Measurements from ENCODE around the gene ZNF486. TPM values are rescaled to one million over a fixed set of nuclear protein-coding genes. Genes with fewer than 3 reads are reported as not detected.
A peak's percentile ranks its signal among the peaks of the same experiment; 100 is the strongest.
"Not testable (repeated sequence)": the region's sequence is repeated elsewhere in the genome, so short reads cannot be mapped to it uniquely, and the experiment has no call there.

Gene ZNF486
- total and polyA plus RNA-seq, 2 donors = 4.8 to 11.6 TPM

DNA sequence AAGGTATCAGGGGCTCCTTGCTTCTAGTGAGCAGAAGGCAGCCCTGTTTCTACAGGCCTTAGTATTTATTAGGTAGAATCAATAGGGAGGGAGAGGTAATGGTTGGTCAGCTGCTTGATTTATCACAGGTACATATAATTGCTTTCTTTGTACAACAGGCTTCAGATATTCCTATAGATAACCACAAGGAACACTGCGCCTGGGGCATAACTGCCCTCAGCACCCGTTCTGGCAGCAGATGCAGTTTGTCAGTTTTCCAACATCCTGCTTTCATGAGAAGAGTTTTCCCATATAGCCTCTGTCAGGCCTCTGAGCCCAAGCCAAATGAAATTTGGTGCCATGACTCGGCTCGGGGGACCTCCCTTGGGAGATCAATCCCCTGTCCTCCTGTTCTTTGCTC, 12.4 kb upstream of the ZNF486 start:
- Histone ChIP-seq H3K36me3 (ENCODE audit: control insufficient read depth in 2 of 2, insufficient read depth in 2 of 2, low read length in 1 of 2) (no peaks in the 10 kb centered on the region), H3K27me3 (ENCODE audit: control insufficient read depth in 2 of 2, insufficient read depth in 1 of 2, low read length in 1 of 2) (no peaks in the 10 kb centered on the region), H3K4me1 (ENCODE audit: control insufficient read depth in 2 of 2, insufficient read depth in 2 of 2, low read length in 2 of 2) (no peaks in the 10 kb centered on the region), H3K4me3 (ENCODE audit: low read length in 2 of 2) (no peak overlapping the region), H3K9me3 (ENCODE audit: control insufficient read depth in 2 of 2, insufficient read depth in 1 of 2, low read length in 1 of 2) (peaks cover 0 to 2% of the 10 kb centered on the region in 2 donors), H3K27ac (ENCODE audit: low read depth in 1 of 2, low read length in 1 of 2) (no peak overlapping the region)
- no peak for DNase-seq (ENCODE audit: low read depth in 6 of 9, low spot score in 9 of 9)
- WGBS = 92% methylated on average over 4 of the region's 4 CpGs

DNA sequence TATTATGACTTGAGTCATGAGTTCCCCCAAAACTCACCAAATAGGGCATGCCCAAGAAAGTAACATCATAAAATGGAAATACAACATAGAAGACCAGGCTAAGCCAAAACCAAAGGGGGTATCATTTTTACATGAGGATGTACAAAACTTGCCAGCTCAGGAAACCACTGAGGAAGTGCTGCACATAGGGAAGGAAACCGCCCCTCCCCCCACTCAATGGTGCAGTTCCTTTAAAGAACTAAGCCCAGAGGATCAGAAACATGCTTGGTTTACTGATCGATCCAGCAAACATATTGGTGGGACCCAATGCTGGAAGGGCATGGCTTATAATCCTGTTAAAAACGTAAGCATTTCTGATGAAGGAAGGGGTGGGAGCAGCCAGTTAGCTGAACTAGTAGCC, 4.2 kb upstream of the ZNF486 start:
- H3K9me3 ChIP-seq (ENCODE audit: control insufficient read depth in 2 of 2, insufficient read depth in 1 of 2, low read length in 1 of 2) = peaks cover 0 to 8% of the 10 kb centered on the region in 2 donors
- WGBS = 72% methylated on average over 3 of the region's 3 CpGs
- peak in 2 of 9 donors; percentile 12 to 18 for DNase-seq (ENCODE audit: low read depth in 6 of 9, low spot score in 9 of 9)
- H3K27ac ChIP-seq (ENCODE audit: low read depth in 1 of 2, low read length in 1 of 2) = no peak overlapping the region
- no peaks in the 10 kb centered on the region for H3K36me3 ChIP-seq (ENCODE audit: control insufficient read depth in 2 of 2, insufficient read depth in 2 of 2, low read length in 1 of 2)
- no peaks in the 10 kb centered on the region for H3K27me3 ChIP-seq (ENCODE audit: control insufficient read depth in 2 of 2, insufficient read depth in 1 of 2, low read length in 1 of 2)
- no peak overlapping the region for H3K4me3 ChIP-seq (ENCODE audit: low read length in 2 of 2)
- H3K4me1 ChIP-seq (ENCODE audit: control insufficient read depth in 2 of 2, insufficient read depth in 2 of 2, low read length in 2 of 2) = no peaks in the 10 kb centered on the region

DNA sequence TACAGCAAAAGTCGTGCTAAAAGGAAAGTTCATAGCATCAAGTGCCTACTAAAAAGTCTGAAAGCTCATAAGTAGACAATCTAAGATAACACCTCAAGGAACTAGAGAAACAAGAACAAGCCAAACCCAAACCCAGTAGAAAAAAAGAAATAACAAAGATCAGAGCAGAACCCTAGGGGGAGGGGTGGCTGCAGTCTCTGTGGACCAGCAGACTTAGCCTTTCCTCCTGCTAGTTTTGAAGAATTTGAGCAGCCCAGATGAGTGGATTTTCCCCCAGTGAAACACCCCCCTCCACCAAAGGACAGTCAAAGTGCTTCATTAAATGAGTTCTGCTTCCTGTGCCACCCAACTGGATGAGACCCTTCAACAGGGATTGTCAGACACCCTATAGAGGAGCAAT, 2.6 kb upstream of the ZNF486 start:
- no peak overlapping the region for H3K27ac ChIP-seq (ENCODE audit: low read depth in 1 of 2, low read length in 1 of 2)
- 94% methylated on average over 1 of the region's 1 CpG for WGBS
- H3K36me3 ChIP-seq (ENCODE audit: control insufficient read depth in 2 of 2, insufficient read depth in 2 of 2, low read length in 1 of 2) = no peaks in the 10 kb centered on the region
- peaks cover 0 to 15% of the 10 kb centered on the region in 2 donors for H3K9me3 ChIP-seq (ENCODE audit: control insufficient read depth in 2 of 2, insufficient read depth in 1 of 2, low read length in 1 of 2)
- no peak for DNase-seq (ENCODE audit: low read depth in 6 of 9, low spot score in 9 of 9)
- no peaks in the 10 kb centered on the region for H3K27me3 ChIP-seq (ENCODE audit: control insufficient read depth in 2 of 2, insufficient read depth in 1 of 2, low read length in 1 of 2)
- H3K4me3 ChIP-seq (ENCODE audit: low read length in 2 of 2) = no peak overlapping the region
- H3K4me1 ChIP-seq (ENCODE audit: control insufficient read depth in 2 of 2, insufficient read depth in 2 of 2, low read length in 2 of 2) = no peaks in the 10 kb centered on the region

DNA sequence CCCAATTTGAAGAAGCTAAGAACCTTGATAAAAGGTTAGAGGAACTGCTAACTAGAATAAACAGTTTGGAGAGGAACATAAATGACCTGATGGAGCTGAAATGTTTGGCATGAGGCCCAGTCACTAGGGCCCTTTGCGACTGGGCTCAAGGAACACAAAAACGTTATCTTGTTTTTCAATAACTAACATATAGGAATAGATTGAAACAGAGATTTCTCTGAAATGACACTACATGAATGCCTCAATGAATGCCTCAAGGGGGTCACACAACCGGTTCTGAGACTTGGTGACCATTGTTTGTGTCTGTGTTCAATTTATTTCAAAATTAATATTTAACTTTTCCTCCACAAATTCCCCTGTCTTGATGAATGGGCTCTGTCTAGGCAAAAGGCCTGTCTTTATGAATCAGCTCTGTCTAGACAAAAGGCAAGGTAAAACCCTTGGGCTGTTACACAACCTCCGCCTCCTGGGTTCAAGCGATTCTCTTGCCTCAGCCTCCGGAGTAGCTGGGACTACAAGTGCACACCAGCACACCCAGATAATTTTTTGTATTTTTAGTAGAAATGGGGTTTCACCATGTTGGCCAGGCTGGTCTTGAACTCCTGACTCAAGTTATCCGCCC, 932 bp upstream of the ZNF486 start:
- 98% methylated on average over 7 of the region's 7 CpGs for WGBS
- H3K27ac ChIP-seq (ENCODE audit: low read depth in 1 of 2, low read length in 1 of 2) = peak overlapping the region in 1 of 2 donors; percentile 5
- peaks cover 0 to 3% of the 10 kb centered on the region in 2 donors for H3K36me3 ChIP-seq (ENCODE audit: control insufficient read depth in 2 of 2, insufficient read depth in 2 of 2, low read length in 1 of 2)
- H3K27me3 ChIP-seq (ENCODE audit: control insufficient read depth in 2 of 2, insufficient read depth in 1 of 2, low read length in 1 of 2) = no peaks in the 10 kb centered on the region
- no peak for DNase-seq (ENCODE audit: low read depth in 6 of 9, low spot score in 9 of 9)
- H3K9me3 ChIP-seq (ENCODE audit: control insufficient read depth in 2 of 2, insufficient read depth in 1 of 2, low read length in 1 of 2) = peaks cover 0 to 15% of the 10 kb centered on the region in 2 donors
- H3K4me3 ChIP-seq (ENCODE audit: low read length in 2 of 2) = no peak overlapping the region
- no peaks in the 10 kb centered on the region for H3K4me1 ChIP-seq (ENCODE audit: control insufficient read depth in 2 of 2, insufficient read depth in 2 of 2, low read length in 2 of 2)

DNA sequence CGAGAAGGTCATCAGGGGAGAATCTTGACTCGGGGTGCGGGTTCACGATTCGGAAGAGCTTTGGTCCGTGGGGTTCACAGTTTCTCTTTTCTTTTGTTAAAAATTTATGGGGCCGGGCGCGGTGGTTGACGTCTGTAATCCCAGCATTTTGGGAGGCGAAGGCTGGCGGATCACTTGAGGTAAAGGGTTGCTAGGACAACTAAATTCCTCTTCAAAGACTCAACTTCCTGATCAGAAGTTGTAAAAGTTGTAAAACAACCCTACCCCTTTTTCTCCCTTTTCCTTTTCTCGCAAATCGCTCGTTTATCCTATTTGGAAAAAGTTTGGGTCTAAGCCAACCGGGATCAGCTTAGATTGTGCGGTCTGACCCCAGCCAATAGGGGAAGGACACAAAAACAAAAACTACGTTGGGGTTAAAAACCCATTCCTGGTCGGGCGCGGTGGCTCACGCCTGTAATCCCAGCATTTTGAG, 673 bp downstream of the ZNF486 start:
- Histone ChIP-seq H3K27ac (ENCODE audit: low read depth in 1 of 2, low read length in 1 of 2) (peak overlapping the region; percentile 80 to 86), H3K36me3 (ENCODE audit: control insufficient read depth in 2 of 2, insufficient read depth in 2 of 2, low read length in 1 of 2) (peaks cover 4 to 12% of the 10 kb centered on the region in 2 donors), H3K27me3 (ENCODE audit: control insufficient read depth in 2 of 2, insufficient read depth in 1 of 2, low read length in 1 of 2) (no peaks in the 10 kb centered on the region), H3K4me3 (ENCODE audit: low read length in 2 of 2) (peak overlapping the region; percentile 60 to 78), H3K4me1 (ENCODE audit: control insufficient read depth in 2 of 2, insufficient read depth in 2 of 2, low read length in 2 of 2) (no peaks in the 10 kb centered on the region), H3K9me3 (ENCODE audit: control insufficient read depth in 2 of 2, insufficient read depth in 1 of 2, low read length in 1 of 2) (peaks cover 0 to 15% of the 10 kb centered on the region in 2 donors)
- WGBS = 38% methylated on average over 22 of the region's 22 CpGs
- peak in 1 of 9 donors; percentile 13 for DNase-seq (ENCODE audit: low read depth in 6 of 9, low spot score in 9 of 9)

DNA sequence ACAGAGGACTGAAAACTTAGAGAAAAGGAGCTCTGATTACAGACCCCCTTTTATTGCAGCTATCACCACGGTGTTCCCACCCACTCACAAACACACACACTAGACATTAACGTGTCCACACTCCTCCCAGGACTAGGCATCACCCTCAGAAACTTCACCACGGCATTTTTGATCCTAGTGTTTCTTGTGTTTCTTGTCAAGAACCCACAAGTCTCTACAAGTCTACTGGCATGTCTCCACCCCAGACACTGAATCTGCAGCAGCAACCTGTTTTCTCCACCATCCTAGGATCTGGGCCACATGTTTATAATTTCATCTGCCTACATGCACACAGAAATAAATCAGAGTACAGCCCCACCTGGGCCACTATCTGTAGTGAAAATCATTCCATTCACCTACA, 4.3 kb downstream of the ZNF486 start:
- peak in 2 of 9 donors; percentile 0 to 16 for DNase-seq (ENCODE audit: low read depth in 6 of 9, low spot score in 9 of 9)
- H3K36me3 ChIP-seq (ENCODE audit: control insufficient read depth in 2 of 2, insufficient read depth in 2 of 2, low read length in 1 of 2) = peaks cover 4 to 12% of the 10 kb centered on the region in 2 donors
- H3K4me3 ChIP-seq (ENCODE audit: low read length in 2 of 2) = no peak overlapping the region
- no peak overlapping the region for H3K27ac ChIP-seq (ENCODE audit: low read depth in 1 of 2, low read length in 1 of 2)
- H3K4me1 ChIP-seq (ENCODE audit: control insufficient read depth in 2 of 2, insufficient read depth in 2 of 2, low read length in 2 of 2) = no peaks in the 10 kb centered on the region
- WGBS = 90% methylated on average over 3 of the region's 3 CpGs
- H3K27me3 ChIP-seq (ENCODE audit: control insufficient read depth in 2 of 2, insufficient read depth in 1 of 2, low read length in 1 of 2) = no peaks in the 10 kb centered on the region
- peaks cover 0 to 11% of the 10 kb centered on the region in 2 donors for H3K9me3 ChIP-seq (ENCODE audit: control insufficient read depth in 2 of 2, insufficient read depth in 1 of 2, low read length in 1 of 2)

DNA sequence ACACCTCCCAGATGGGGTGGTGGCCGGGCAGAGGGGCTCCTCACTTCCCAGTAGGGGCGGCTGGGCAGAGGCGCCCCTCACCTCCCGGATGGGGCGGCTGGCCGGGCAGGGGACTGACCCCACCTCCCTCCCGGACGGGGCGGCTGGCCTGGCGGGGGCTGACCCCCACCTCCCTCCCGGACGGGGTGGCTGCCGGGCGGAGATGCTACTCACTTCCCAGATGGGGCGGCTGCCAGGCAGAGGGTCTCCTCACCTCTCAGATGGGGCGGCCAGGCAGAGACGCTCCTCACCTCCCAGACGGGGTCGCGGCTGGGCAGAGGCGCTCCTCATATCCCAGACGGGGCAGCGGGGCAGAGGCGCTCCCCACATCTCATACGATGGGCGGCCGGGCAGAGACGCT, 8.8 kb downstream of the ZNF486 start:
- H3K9me3 ChIP-seq (ENCODE audit: control insufficient read depth in 2 of 2, insufficient read depth in 1 of 2, low read length in 1 of 2); H3K27ac ChIP-seq (ENCODE audit: low read depth in 1 of 2, low read length in 1 of 2); DNase-seq (ENCODE audit: low read depth in 6 of 9, low spot score in 9 of 9); H3K4me3 ChIP-seq (ENCODE audit: low read length in 2 of 2); H3K27me3 ChIP-seq (ENCODE audit: control insufficient read depth in 2 of 2, insufficient read depth in 1 of 2, low read length in 1 of 2); H3K4me1 ChIP-seq (ENCODE audit: control insufficient read depth in 2 of 2, insufficient read depth in 2 of 2, low read length in 2 of 2): not testable (repeated sequence)
- WGBS = 98% methylated on average over 28 of the region's 28 CpGs
- peaks cover 4 to 11% of the 10 kb centered on the region in 2 donors for H3K36me3 ChIP-seq (ENCODE audit: control insufficient read depth in 2 of 2, insufficient read depth in 2 of 2, low read length in 1 of 2)

DNA sequence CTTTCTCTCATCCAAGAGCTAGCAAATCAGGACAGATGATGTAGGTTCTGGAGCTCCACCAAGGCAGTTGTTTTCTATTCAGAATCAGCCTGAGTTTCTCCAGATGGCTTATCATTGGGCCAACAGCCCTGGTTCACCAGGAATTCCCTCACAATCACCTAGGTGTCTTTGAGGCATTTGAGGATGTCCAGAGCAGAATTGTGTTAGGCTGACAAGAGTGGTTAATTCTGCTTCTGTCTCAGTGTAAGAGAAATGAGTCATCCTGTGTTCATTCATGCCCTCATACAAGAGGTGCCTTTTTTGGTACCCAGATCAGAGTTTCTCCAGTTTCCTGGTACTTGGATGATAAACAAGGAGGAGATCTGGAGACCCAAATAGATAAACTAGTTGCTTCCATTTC, 12.9 kb downstream of the ZNF486 start:
- not testable (repeated sequence) for H3K4me3 ChIP-seq (ENCODE audit: low read length in 2 of 2); H3K36me3 ChIP-seq (ENCODE audit: control insufficient read depth in 2 of 2, insufficient read depth in 2 of 2, low read length in 1 of 2); DNase-seq (ENCODE audit: low read depth in 6 of 9, low spot score in 9 of 9); H3K27me3 ChIP-seq (ENCODE audit: control insufficient read depth in 2 of 2, insufficient read depth in 1 of 2, low read length in 1 of 2); H3K9me3 ChIP-seq (ENCODE audit: control insufficient read depth in 2 of 2, insufficient read depth in 1 of 2, low read length in 1 of 2); H3K27ac ChIP-seq (ENCODE audit: low read depth in 1 of 2, low read length in 1 of 2); H3K4me1 ChIP-seq (ENCODE audit: control insufficient read depth in 2 of 2, insufficient read depth in 2 of 2, low read length in 2 of 2)

DNA sequence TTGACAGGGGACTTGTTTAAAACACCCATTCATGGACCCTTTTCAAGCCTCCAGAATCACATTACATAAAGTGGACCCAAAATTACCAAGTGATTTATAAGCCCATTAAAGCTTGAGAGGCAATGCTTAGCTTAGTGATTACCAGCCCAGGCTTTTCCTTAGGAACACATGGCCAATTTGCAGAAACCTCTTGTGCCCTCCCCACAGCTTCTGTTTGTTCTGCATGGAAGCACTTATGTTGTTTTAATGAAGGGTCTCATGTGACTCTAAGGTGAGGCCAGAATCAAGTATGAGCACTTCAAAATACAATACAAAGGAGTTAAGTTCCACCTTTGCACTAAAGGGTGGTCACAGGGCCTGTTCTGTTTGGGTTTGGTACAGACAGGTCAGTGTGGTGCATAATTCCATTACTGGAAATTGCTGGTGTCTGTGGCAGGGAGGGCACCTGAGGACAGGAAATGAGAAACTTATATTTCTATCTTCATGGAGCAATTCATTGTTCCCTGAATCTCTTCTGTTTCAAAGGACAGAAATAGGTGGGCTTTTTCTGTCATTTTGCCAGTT, 15.3 kb downstream of the ZNF486 start:
- H3K36me3 ChIP-seq (ENCODE audit: control insufficient read depth in 2 of 2, insufficient read depth in 2 of 2, low read length in 1 of 2) = peaks cover 0 to 5% of the 10 kb centered on the region in 2 donors
- no peak overlapping the region for H3K27ac ChIP-seq (ENCODE audit: low read depth in 1 of 2, low read length in 1 of 2)
- DNase-seq (ENCODE audit: low read depth in 6 of 9, low spot score in 9 of 9) = no peak
- no peaks in the 10 kb centered on the region for H3K9me3 ChIP-seq (ENCODE audit: control insufficient read depth in 2 of 2, insufficient read depth in 1 of 2, low read length in 1 of 2)
- H3K4me3 ChIP-seq (ENCODE audit: low read length in 2 of 2) = no peak overlapping the region
- no peaks in the 10 kb centered on the region for H3K4me1 ChIP-seq (ENCODE audit: control insufficient read depth in 2 of 2, insufficient read depth in 2 of 2, low read length in 2 of 2)
- no peaks in the 10 kb centered on the region for H3K27me3 ChIP-seq (ENCODE audit: control insufficient read depth in 2 of 2, insufficient read depth in 1 of 2, low read length in 1 of 2)
